A673 (cell line): ENCODE results near the gene VCAN. TPM values are rescaled to one million over a fixed set of nuclear protein-coding genes. Genes with fewer than 3 reads are reported as not detected.

Source experiments
- BruUV-seq: library from RNA; stranded (reverse); fragments of 400-500 nt; replicated peaks from 2 replicates; lab custom pipeline; 2021; lab: Mats Ljungman, UMichigan
- CTCF ChIA-PET: fragments of 300-600 bp; sonication (Branson Sonifier 250); formaldehyde crosslinking; loops from one replicate; lab custom pipeline; 2022; ENCODE audit warnings: antibody characterized with exemption; lab: Charles Lee
- POLR2A ChIA-PET: fragments of 300-600 bp; sonication (Branson Sonifier 250); formaldehyde crosslinking; loops from one replicate; lab custom pipeline; 2022; ENCODE audit warnings: antibody characterized with exemption; ENCODE audit not compliant: low non-redundant PET; lab: Charles Lee
- DNase-seq: peaks from one replicate; pipeline ENCODE4 v3.0.0-alpha.2; 2015; ENCODE audit warnings: low spot score
- H3K27ac ChIP-seq: fragments of 200-600 bp; sonication (generic); 2 replicates; pipeline ENCODE4 v1.5.1; 2016; ENCODE audit warnings: mixed run types, low read depth, mild to moderate bottlenecking, mixed read lengths, antibody characterized with exemption, low read length; ENCODE audit not compliant: poor library complexity, severe bottlenecking
- H3K27me3 ChIP-seq: fragments of 200-600 bp; sonication (generic); replicated peaks from 2 replicates; pipeline ENCODE4 v1.6.1; 2017; ENCODE audit warnings: mixed run types, low read depth, mild to moderate bottlenecking, mixed read lengths, antibody characterized with exemption, low read length; ENCODE audit not compliant: insufficient read depth, poor library complexity
- H3K36me3 ChIP-seq: fragments of 200-600 bp; sonication (generic); 2 replicates; pipeline ENCODE4 v1.6.1; 2016; ENCODE audit warnings: mixed run types, mild to moderate bottlenecking, mixed read lengths, antibody characterized with exemption, low read length; ENCODE audit not compliant: insufficient read depth, poor library complexity, severe bottlenecking
- H3K4me1 ChIP-seq: fragments of 200-600 bp; sonication (generic); 2 replicates; pipeline ENCODE4 v1.6.1; 2017; ENCODE audit warnings: mixed run types, mild to moderate bottlenecking, mixed read lengths, antibody characterized with exemption, low read length; ENCODE audit not compliant: insufficient read depth, poor library complexity, severe bottlenecking
- H3K4me3 ChIP-seq: fragments of 200-600 bp; sonication (generic); 2 replicates; pipeline ENCODE4 v1.5.1; 2016; ENCODE audit warnings: low read depth, mixed run types, mild to moderate bottlenecking, mixed read lengths, low read length; ENCODE audit not compliant: poor library complexity, severe bottlenecking
- H3K9me3 ChIP-seq: fragments of 200-600 bp; sonication (generic); 2 replicates; pipeline ENCODE4 v1.6.1; 2016; ENCODE audit warnings: mixed run types, low read depth, mild to moderate bottlenecking, mixed read lengths, antibody characterized with exemption, low read length; ENCODE audit not compliant: poor library complexity, severe bottlenecking
- EZH2 ChIP-seq: fragments of 200-600 bp; sonication (generic); IDR thresholded peaks from 2 replicates; pipeline ENCODE4 v1.6.1; 2017; ENCODE audit warnings: borderline replicate concordance, low read depth, mild to moderate bottlenecking, mixed read lengths, antibody characterized with exemption, low read length; ENCODE audit not compliant: poor library complexity, severe bottlenecking
- intact Hi-C: fragments of 100-400 bp; cut with micrococcal nuclease; formaldehyde crosslinking; loops from one replicate; pipeline ENCODE4 v1.10.0; 2022; ENCODE audit not compliant: unreplicated experiment
- total RNA-seq: library from RNA; stranded (reverse); gene quantifications from 2 replicates; pipeline ENCODE4 v1.2.3, GENCODE V29; 2021
- TF ChIP-seq, protein P1 (sequence below): fragments of 300-800, 200-600 bp; sonication (generic); conservative IDR thresholded peaks from 2 replicates; pipeline ENCODE4 v1.5.1; 2017; ENCODE audit warnings: low read depth, mild to moderate bottlenecking, antibody characterized with exemption, low read length, moderate library complexity, mixed read lengths

Gene VCAN
- total RNA-seq, 1 experiment from 2014 or later = 0.90 TPM

DNA sequence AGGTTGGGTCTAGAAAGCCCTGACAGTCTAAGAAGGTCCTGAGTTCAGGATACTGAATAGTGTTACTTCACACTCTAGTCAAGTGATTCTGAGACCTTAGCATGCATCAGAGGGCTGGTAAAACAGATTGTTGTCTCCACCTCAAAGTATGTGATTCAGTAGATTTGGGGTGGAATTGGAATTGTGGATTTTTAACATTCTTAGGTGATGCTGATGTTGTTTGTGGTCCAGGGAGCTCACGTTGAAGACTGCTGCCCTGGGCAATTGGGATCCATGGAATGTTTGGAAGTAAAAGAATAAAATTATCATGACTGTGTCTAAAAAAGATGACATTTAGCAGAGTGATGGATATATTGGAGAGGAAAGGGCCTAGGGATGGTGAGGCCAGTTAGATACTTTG, 75.6 kb downstream of the VCAN start:
- CTCF ChIA-PET = no interaction called here
- TF ChIP-seq, protein P1, sequence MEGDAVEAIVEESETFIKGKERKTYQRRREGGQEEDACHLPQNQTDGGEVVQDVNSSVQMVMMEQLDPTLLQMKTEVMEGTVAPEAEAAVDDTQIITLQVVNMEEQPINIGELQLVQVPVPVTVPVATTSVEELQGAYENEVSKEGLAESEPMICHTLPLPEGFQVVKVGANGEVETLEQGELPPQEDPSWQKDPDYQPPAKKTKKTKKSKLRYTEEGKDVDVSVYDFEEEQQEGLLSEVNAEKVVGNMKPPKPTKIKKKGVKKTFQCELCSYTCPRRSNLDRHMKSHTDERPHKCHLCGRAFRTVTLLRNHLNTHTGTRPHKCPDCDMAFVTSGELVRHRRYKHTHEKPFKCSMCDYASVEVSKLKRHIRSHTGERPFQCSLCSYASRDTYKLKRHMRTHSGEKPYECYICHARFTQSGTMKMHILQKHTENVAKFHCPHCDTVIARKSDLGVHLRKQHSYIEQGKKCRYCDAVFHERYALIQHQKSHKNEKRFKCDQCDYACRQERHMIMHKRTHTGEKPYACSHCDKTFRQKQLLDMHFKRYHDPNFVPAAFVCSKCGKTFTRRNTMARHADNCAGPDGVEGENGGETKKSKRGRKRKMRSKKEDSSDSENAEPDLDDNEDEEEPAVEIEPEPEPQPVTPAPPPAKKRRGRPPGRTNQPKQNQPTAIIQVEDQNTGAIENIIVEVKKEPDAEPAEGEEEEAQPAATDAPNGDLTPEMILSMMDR = no peak
- no peak for TF ChIP-seq EZH2
- DNase-seq = no peak
- BruUV-seq = no TSS peak
- H3K36me3 ChIP-seq = no peaks in the 10 kb centered on the region
- H3K9me3 ChIP-seq = no peaks in the 10 kb centered on the region
- H3K4me3 ChIP-seq = no peak overlapping the region
- H3K4me1 ChIP-seq = no peaks in the 10 kb centered on the region
- no peak overlapping the region for H3K27ac ChIP-seq
- POLR2A ChIA-PET = no interaction called here
- no peaks in the 10 kb centered on the region for H3K27me3 ChIP-seq
- intact Hi-C loops = no loop called here

- no peak for TF ChIP-seq EZH2
- TF ChIP-seq, protein P1 = no peak
- no peaks in the 10 kb centered on the region for H3K9me3 ChIP-seq
- no peaks in the 10 kb centered on the region for H3K4me1 ChIP-seq
- H3K4me3 ChIP-seq = no peak overlapping the region
- intact Hi-C loops = no loop called here
- H3K27me3 ChIP-seq = no peaks in the 10 kb centered on the region
- no peak for DNase-seq
- ChIA-PET POLR2A (no interaction called here), CTCF (no interaction called here)
- H3K27ac ChIP-seq = no peak overlapping the region
- no TSS peak for BruUV-seq
- no peaks in the 10 kb centered on the region for H3K36me3 ChIP-seq
Observed at GRCh38 chr5:83547889-83548288, 76.3 kb downstream of the VCAN start.

DNA sequence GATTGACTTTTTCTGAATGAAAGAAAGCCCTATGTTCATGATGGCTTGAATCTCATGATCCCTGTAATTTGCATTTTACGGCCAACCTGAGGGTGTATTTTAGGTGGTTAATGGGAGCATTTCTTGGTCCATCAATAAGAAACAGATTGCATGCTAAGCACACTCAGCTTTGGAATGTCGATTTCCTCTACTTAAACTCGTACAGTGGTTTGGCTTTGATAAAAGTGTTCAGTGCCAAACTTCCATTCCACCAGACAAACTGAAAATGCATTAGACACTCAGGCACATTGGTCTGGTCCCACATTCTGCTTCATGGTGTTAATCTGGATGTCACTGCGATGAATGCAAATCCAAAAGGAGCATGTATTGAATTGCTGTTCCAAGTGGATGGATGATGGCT, 77.0 kb downstream of the VCAN start:
- POLR2A ChIA-PET = no interaction called here
- H3K27ac ChIP-seq = no peak overlapping the region
- no TSS peak for BruUV-seq

More for the DNA sequence above, 77.0 kb downstream of the VCAN start:
- Histone ChIP-seq H3K9me3 (no peaks in the 10 kb centered on the region), H3K36me3 (no peaks in the 10 kb centered on the region), H3K27me3 (no peaks in the 10 kb centered on the region), H3K4me1 (no peaks in the 10 kb centered on the region), H3K4me3 (no peak overlapping the region)
- no peak for DNase-seq
- TF ChIP-seq, protein P1 = no peak
- intact Hi-C loops = no loop called here
- CTCF ChIA-PET = no interaction called here
